Hindlimb muscle (tissue), 1 donor: Measurements from ENCODE around the gene KLK13. TPM values are rescaled to one million over a fixed set of nuclear protein-coding genes. Genes with fewer than 3 reads are reported as not detected.

Source experiments
- DNase-seq: peaks from one replicate; pipeline ENCODE4 v3.0.0-alpha.2; 2013
- polyA plus RNA-seq: library from polyadenylated mRNA; unstranded; fragments of 120-200 nt; gene quantifications from one replicate; pipeline ENCODE4 v1.2.1, GENCODE V29; 2013; ENCODE audit not compliant: insufficient read length

KLK13 gene
- polyA plus RNA-seq, 1 donor = not detected

DNA sequence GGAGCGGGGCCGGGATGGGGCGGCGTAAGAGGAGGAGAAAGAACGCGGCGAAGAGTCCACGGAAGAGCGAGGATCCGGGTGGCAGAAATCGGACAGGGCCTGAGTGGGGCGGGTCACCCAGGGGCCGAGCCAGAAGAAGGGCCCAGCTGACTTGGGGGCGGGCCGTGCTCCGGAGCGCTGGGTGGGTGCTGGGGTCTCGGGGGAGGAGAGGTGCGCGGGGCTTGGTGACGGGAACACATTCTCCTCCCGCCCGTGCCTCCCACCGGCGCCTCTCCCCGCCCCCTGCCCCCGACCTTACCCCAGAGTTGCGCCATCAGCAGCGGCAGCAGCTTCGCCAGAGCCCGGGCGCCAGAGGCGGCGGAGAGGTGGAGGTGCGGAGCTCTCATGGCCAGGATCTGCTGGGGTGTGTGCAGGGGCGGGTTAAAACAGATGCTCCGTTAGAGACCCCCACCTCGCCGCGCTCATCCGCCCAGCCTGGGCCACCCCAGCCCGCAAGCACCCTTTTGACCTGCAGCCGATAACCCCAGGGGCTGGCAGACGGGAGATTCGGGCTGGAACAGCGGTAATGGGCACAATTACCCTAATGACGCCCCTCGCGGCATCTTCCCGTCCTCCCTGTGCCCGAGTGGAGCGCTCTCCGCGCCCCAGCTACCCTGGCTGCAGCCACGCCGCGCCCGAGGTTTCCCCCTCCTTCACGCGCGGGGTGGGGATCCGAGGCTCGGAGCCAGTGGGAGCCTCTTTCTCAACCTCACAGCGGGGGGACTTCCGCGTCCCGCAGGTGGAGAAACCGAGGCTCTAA is 45.9 kb downstream of the KLK13 start:
- no peak for DNase-seq

DNA sequence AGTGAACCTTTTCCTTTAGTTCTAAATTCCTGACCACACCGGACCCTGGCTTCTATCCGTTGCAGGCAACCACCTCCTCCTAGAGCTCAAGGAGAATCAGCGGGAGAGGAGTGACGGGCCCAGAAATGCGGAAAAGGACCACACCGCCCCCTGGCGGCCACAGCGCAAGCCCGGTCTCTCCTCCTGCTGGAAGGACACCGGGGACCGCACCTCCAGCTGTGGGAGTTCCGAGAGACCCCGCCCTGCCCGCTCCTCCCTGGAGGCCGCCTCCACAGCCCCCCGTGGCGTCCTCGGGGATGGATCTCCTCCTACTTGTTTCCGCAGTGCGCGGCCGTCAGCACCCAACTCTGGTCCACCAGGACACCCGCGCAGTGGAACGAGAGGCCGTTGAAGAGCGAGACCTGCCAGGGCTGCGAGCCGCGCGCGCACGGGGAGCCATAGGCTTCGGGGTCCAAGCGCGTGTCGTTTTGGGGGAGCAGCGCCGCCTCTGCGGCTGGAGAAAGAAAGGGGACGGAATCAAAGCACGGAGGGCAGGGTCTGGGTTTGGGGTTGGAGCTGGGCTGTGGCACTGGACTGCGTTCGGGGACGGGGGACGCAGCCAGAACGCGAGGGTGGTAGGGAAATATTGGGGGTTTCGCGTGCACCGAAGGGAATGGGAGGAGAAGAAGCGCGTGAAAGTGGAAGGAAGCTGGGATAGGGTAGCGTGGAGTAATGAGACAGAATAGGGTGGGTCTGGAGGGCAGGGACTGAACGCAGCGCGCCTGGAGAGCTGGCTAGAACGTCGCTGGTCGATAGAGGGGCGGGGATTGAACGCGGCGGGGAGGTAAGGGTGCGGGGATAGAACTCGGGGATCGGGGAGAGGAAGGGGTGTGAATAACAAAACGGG is 47.9 kb downstream of the KLK13 start:
- peak; percentile 10 for DNase-seq

- no peak for DNase-seq
Measured at GRCh38 chr19:51015691-51016267, 49.1 kb downstream of the KLK13 start.

DNA sequence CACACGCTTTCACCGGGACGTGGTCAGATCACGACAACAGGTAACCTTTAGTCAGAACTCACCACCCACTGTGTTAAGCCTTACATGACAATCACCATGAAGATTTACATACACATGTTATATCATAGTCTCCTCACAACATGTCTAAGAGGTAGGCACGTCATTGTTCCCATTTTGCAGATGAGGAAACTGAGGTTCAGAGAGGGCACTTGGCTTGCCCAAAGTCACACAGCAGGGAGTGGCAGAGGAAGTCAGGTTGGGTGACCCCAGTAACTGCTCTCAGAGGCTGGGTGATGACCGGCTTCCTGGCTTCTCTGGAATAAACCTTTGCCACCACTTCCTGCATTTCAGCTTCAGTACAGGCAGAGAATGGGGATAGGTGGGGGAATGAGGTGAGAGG is 50.6 kb downstream of the KLK13 start:
- DNase-seq = no peak

DNA sequence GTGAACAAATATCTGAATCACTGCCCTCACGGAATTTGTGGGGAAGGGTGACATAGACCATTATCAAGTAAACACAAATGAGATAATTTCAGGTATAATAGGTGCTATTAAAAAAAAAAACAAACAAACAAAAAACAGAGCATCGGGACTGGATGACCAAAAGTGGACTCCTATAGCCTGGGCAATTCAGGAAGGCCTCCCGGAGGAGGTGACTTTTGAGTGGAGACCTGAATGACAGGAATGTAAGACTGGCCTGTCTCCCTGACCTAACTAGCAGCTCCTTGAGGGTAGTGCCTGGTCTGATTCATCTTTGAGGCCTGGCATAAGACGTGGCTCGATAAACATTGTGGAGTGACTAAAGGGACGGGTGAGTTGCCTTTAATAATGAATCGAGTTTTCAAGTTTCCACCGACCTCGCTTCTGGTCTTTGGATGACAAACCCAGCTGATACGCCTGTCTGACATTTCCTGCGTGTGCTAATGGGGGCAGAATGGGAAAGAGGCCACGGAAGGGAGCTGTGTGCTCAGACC is 52.2 kb downstream of the KLK13 start:
- DNase-seq = no peak

GRCh38 chr19:51010066-51010795 is 54.7 kb downstream of the KLK13 start:
- DNase-seq = no peak

GRCh38 chr19:51009061-51009891 is 55.6 kb downstream of the KLK13 start:
- no peak for DNase-seq

- no peak for DNase-seq
Measured at GRCh38 chr19:51007488-51007887, 57.4 kb downstream of the KLK13 start.

GRCh38 chr19:51006406-51006805 is 58.5 kb downstream of the KLK13 start:
- DNase-seq = no peak

Other genes with a start within 250 kb of the KLK13 start
- 0.27 TPM for gene KLK1, start 241.3 kb downstream of the KLK13 start, polyA plus RNA-seq
- gene KLK15, start 231.5 kb downstream of the KLK13 start, polyA plus RNA-seq = not detected
- not detected for gene KLK3, start 210.2 kb downstream of the KLK13 start, polyA plus RNA-seq
- not detected for gene KLK2, start 191.7 kb downstream of the KLK13 start, polyA plus RNA-seq
- gene KLK4, start 153.7 kb downstream of the KLK13 start, polyA plus RNA-seq = not detected
- gene KLK5, start 112.1 kb downstream of the KLK13 start, polyA plus RNA-seq = not detected
- gene KLK6, start 95.5 kb downstream of the KLK13 start, polyA plus RNA-seq = not detected
- not detected for gene KLK7, start 81.2 kb downstream of the KLK13 start, polyA plus RNA-seq
- not detected for gene KLK8, start 63.5 kb downstream of the KLK13 start, polyA plus RNA-seq
- gene KLK10, start 45.4 kb downstream of the KLK13 start, polyA plus RNA-seq = not detected
- gene KLK11, start 38.5 kb downstream of the KLK13 start, polyA plus RNA-seq = 0.72 TPM
- not detected for gene KLK12, start 30.1 kb downstream of the KLK13 start, polyA plus RNA-seq
- gene KLK14, start 17.8 kb upstream of the KLK13 start, polyA plus RNA-seq = not detected
- gene CTU1, start 43.3 kb upstream of the KLK13 start, polyA plus RNA-seq = 4.2 TPM
- 1.1 TPM for gene SIGLEC9, start 59.8 kb upstream of the KLK13 start, polyA plus RNA-seq
- 0.76 TPM for gene SIGLEC7, start 77.2 kb upstream of the KLK13 start, polyA plus RNA-seq
- 4.1 TPM for gene CD33, start 160.0 kb upstream of the KLK13 start, polyA plus RNA-seq
- gene SIGLECL1, start 186.0 kb upstream of the KLK13 start, polyA plus RNA-seq = not detected
- 0.08 TPM for gene IGLON5, start 246.6 kb upstream of the KLK13 start, polyA plus RNA-seq